Liver (tissue), 3 donors: ENCODE results near the gene DBI.

Source experiments
- GABPA ChIP-seq, 2 donors: IDR thresholded peaks in 1 of 2; conservative IDR thresholded peaks in 1 of 2; 2 replicates each; pipeline ENCODE4 v1.6.1; 2016; ENCODE audit warnings: antibody characterized with exemption in 2 of 2, mild to moderate bottlenecking in 1 of 2, moderate library complexity in 1 of 2
- YY1 ChIP-seq: IDR thresholded peaks from 2 replicates; pipeline ENCODE4 v1.6.1; 2016; ENCODE audit warnings: antibody characterized with exemption, mild to moderate bottlenecking
- TF ChIP-seq, protein P1 (sequence below): fragments of 150-350 bp; IDR thresholded peaks from 2 replicates; pipeline ENCODE4 v1.5.1; 2017; ENCODE audit warnings: improper control_type of control experiment, low read depth, low read length; ENCODE audit not compliant: missing input control
- TF ChIP-seq, protein P2 (sequence below): IDR thresholded peaks from 2 replicates; pipeline ENCODE4 v1.6.1; 2016; ENCODE audit warnings: antibody characterized with exemption
- donor health status: healthy.
- donor health status: healthy.

DNA sequence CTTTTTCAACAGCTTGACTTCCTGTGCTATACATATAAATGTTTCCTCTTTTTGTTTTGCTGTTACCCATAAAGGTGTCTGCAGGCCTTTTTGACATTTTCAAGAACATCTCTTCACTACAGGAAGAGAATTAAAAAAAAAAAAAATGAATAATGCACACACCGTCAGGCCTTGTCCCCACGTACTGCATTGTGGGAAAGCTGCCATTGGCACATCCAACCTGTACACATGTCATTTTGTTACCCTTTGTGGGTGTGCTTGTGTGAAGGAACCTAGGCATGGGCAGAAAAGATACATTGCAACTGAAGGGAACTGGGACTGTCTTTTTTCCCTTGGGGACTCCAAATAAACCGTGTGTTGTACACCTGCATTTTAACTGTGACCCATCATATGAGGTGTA, 48.1 kb downstream of the DBI start:
- TF ChIP-seq, protein P1, sequence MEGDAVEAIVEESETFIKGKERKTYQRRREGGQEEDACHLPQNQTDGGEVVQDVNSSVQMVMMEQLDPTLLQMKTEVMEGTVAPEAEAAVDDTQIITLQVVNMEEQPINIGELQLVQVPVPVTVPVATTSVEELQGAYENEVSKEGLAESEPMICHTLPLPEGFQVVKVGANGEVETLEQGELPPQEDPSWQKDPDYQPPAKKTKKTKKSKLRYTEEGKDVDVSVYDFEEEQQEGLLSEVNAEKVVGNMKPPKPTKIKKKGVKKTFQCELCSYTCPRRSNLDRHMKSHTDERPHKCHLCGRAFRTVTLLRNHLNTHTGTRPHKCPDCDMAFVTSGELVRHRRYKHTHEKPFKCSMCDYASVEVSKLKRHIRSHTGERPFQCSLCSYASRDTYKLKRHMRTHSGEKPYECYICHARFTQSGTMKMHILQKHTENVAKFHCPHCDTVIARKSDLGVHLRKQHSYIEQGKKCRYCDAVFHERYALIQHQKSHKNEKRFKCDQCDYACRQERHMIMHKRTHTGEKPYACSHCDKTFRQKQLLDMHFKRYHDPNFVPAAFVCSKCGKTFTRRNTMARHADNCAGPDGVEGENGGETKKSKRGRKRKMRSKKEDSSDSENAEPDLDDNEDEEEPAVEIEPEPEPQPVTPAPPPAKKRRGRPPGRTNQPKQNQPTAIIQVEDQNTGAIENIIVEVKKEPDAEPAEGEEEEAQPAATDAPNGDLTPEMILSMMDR = no peak
- TF ChIP-seq GABPA (IDR thresholded peaks at IDR 0.05 in 1 of 2, conservative IDR thresholded peaks at IDR 0.05 in 1 of 2) = no peak
- no peak for TF ChIP-seq YY1
- TF ChIP-seq, protein P2, sequence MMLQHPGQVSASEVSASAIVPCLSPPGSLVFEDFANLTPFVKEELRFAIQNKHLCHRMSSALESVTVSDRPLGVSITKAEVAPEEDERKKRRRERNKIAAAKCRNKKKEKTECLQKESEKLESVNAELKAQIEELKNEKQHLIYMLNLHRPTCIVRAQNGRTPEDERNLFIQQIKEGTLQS = no peak
